GM10847 (cell line): Measurements from ENCODE around the gene RAB28.

Experiments used
- POLR2A ChIP-seq: IDR thresholded peaks from 2 replicates; pipeline ENCODE4 v1.6.1; 2011; ENCODE audit not compliant: insufficient read length; ENCODE audit errors: extremely low read depth

RAB28 gene

DNA sequence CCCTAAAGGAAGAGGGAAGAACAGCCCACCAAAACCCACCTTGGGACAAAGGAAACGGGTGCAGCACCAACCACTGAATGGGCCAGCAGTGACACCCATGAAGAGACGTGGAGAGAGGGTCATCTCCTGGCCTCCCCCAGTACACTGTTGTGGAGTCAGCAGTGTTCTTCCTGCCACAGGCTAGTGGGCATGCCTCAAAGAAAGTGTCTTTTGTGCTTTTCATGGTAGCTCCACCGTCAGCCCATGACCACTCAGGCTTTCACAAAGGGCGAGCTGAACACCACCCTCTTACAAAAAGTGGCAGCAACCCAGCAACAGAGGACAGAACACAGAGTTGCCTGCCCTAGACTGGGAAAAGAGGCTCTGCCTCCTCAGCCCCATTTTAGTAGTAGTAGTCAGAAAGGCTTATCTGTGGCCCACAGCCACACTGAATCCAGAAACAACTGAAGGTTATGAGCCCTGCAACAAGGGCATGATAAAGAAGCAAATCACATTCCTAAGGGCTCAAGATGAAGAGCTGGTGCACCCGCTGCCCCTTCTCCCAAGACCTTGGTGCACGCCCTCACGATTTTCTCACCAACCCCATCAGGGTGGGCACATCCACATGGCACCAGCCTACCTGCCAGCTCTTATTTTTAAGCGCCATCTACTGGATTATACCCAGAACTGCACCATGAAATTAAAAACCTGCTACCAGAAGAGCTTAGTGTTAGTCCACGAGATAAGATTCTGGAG is 53.1 kb downstream of the RAB28 start:
- no peak for TF ChIP-seq POLR2A

DNA sequence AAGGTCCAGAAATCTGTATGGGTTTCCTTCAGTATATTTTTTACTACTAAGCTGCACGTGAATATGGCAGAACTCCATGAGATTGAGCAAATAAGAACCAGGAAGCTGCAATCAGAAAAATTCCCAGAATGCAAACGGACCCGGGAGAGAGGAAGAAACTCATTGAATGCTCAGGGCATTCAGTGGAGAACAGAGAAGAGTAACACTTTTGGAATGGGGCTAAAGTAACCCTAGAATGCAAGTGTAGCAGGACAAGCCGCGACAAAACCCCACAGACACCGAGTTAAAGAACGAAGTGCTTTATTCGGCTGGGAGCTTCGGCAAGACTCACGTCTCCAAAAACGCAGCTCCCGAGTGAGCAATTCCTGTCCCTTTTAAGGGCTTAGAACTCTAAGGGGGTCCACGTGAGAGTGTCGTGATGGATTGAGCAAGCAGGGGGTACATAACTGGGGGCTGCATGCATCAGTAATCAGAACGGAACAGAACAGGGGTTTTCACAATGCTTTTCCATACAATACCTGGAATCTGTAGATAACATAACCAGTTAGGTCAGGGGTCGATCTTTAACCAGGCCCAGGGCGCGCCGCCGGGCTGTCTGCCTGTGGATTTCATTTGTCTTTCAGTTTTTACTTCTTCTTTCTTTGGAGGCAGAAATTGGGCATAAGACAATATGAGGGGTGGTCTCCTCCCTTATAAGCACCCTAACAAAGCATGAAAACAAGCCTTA is 56.4 kb downstream of the RAB28 start:
- TF ChIP-seq POLR2A: no peak

DNA sequence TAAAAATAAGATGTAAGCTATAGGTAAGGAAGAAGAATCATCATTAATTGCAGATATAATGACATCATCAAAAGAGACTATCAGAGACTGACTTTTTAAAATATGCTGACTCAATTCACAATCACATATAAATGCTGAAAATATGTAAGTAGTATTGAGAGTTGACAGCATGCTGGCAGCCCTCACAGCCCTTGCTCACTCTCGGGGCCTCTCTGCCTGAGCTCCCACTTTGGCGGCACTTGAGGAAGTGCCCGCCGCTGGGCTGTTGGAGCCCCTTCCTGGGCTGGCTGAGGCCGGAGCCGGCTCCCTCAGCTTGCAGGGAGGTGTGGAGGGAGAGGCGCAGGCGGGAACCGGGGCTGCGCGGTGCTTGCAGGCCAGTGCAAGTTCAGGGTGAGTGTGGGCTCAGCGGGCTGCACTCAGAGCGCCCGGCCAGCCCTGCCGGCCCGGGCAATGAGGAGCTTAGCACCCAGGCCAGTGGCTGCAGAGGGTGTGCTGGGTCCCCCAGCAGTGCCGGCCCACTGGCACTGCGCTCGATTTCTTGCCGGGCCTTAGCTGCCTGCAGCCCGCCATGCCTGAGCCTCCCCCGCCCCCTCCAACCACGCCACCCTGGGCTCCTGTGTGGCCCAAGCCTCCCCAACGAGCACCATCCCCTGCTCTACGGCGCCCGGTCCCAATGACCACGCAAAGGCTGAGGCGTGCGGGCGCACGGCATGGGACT is 68.9 kb downstream of the RAB28 start:
- TF ChIP-seq POLR2A: no peak

DNA sequence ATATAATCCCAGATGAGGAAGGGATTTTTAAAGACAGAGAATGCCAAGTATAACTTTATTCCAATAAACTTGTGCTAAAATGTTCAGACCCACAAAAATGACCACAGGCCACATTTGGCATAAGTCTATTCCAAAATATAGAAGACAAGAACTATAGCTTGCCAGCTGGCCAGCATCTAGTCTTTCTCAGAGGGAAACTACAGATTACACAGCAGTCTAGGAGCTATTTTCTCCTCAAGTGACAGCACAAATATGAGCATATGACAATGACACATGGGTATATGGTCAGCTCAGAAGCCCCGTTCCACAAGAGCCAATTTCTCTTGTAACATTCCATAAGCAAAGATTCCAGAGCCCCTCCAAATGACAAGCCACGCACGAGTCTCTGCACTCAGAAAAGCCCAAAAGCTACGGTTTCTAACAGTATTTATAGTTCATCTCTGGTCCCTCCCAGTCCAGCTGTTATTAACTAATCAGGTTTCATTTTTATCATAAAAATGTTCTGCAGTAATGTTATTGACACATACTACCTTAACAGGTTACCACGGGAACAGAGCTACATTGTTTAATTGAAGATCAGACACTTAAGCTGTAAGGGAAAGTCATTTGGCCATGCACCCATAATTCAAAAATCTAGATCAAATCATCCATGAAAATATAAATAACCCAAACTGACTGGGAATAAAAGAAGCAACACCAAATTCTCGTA is 70.3 kb downstream of the RAB28 start:
- no peak for TF ChIP-seq POLR2A

DNA sequence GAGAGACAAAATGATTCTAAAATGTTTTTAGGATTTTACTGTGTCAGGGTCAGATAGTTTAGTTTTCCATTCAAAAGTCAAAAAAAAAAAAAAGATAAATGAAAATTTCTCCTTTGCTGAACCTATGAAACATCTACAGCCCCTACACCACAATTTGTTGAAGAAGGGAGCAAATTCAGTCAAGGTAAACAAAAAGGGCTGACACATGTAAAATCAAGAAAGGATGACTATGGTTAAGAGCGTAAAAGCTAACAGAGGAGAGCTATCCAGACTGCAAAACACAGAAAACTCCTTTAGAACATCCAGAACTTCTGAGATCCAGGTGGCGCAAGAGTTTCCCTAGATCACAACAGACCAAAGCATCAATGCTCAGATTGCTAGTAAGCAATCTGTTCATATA is 72.2 kb downstream of the RAB28 start:
- no peak for TF ChIP-seq POLR2A

DNA sequence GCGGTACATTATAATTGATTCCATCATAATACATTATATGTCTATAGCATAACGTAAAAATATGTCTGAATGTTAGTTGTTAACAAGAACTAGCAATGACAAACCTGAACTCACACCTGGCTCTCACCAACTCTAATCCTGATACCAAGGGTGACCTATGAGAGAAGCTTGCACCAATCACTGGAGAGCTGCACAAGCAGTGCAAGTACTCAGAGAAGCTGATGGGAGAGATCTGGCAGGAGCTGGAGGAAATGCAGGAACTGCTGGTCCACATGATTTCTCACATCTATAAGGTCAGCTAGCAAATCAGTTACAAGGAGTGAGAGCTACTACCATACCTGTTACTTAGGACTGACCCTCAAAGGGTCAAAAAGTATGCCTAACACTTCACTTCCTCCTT is 74.8 kb downstream of the RAB28 start:
- no peak for TF ChIP-seq POLR2A

DNA sequence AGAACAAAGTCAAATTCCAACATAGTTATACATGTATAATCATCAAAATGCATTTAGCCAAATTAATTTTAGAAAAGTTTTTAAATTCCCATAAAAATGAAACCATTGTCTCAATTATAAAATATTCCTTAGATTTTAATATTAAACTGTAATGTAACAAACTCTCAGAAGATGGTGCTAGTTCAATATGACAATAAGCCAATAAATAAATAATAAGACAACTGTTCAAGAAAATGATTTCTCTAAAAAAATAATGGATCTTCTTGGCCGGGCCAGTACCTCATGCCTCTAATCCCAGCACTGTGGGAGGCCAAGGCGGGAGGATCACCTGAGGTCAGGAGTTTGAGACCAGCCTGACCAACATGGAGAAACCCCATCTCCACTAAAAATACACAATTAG is 80.3 kb downstream of the RAB28 start:
- TF ChIP-seq POLR2A: no peak

DNA sequence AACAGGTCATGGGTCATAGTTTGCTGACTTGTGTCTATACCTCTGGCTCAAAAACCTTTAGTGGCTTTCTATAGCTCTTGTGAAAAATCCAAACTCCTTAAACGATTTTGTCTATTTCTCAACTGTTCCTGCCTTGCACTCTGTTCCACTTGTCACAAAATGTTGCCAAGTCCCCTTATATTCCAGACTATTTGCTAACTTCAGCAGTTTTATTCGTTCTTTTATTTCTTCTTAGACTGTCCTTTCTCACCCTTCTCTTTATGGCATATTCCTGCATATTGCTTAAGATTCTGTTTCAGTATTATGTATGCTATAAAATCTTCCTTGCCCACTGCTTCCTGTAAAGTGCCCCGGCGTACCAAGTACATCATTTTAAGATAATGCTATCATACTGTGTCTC is 80.8 kb downstream of the RAB28 start:
- no peak for TF ChIP-seq POLR2A

DNA sequence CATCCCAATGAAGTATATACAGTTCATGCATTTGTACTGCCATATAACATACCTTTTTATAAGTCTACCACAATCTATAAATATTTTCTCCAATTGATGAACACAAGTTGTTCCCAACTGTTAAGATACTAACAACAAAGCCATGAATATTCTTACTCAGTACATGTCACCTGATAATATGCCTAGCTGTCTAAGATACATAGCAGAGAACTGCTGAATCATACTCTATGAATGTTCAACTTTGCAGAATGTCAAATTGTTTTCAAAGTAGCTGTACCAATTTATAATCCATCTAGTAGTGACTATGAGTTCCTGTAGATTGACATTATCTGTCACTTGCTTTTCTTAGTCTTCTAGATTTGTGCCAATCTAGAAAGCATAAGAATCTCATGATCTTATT is 84.9 kb downstream of the RAB28 start:
- TF ChIP-seq POLR2A: no peak

DNA sequence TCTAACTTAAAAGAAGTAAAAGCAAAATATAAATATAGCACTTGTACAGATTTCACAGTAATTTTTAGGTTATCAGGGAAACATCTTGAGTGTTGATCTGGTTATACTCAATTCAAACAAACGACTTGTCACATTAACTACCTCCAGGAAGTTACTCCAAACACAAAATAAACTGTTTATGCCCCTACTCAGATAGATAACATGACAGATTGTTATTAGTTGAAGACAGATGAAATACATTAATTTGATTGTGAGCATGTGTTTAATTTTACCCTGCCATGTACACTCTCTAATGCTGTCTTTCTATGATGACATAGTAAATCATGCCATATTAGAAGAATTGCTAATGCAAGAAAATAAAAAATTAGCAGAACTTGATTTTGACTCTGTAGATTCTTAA is 88.0 kb downstream of the RAB28 start:
- TF ChIP-seq POLR2A: no peak

DNA sequence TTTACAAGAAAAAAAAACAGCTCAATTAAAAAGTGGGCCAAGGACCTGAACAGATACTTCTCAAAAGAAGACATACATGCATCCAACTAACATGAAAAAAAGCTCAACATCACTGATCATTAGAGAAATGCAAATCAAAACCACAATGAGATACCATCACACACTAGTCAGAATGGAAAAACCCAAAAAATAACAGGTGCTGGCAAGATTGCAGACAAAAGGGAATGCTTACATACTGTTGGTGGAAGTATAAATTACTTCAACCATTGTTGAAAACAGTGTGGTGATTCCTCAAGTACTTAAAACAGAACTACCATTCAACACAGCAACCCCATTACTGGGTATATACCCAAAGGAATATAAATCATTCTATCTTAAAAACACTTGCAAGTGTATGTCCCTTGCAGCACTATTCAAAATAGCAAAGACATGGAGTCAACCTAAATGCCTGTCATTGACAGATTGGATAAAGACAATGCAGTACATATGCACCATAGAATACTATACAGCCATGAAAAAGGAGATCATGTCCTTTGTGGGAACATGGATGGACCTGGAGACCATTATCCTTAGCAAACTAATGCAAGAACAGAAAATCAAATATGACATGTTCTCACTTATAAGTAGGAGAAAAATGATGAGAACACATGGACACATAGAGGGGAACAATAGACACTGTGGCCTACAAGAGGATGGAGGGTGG is 97.6 kb downstream of the RAB28 start:
- no peak for TF ChIP-seq POLR2A

DNA sequence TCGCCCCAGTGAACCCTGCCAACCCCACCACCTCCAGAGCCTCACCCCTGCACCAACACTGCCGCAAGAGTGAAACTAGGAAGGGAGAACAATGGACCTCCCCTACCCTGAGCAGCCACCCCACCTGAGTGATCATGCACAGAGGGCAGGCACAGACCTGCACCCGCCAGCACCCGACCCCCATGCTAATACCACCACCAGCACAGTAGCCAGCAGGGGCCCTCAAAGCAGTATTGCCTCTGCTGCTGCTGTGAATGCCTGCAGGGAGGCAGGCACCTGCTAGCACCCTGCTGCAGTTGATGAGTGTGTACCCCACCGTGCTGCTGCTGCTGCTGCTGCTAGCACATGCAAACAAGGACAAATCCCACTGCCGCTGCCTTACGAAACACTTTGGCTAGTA is 100.1 kb downstream of the RAB28 start:
- no peak for TF ChIP-seq POLR2A

DNA sequence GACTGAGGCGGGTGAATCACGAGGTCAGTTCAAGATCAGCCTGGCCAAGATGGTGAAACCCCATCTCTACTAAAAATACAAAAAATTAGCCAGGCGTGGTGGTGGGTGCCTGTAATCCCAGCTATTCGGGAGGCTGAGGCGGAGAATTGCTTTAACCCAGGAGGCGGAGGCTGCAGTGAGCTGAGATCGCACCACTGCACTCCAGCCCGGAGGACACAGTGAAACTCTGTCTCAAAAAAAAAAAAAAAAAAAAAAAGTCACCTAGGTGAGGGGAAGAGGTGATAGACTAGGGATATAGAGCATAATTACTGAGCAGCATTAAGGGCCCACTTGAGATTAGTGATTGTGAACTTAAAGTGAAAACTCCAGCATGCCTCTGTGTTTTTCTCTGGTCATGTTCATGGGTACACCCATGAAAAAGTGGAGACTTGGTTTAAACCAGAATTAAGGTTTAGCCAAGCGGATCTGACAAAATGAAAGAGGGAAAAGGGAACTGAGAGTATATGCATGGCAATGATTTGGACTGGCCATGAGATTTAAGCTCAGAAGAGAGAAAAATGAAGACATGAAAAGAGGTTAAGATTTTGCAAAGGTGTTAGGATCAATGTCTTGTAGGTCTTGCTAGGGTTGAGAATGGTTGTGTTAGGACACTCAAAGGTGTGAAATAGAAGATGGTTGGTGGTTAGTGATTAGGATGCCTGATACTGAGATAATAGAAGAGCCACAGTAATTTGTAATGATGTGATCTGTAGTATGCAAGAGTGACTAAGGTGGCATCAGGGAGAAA is 105.0 kb downstream of the RAB28 start:
- TF ChIP-seq POLR2A: no peak

DNA sequence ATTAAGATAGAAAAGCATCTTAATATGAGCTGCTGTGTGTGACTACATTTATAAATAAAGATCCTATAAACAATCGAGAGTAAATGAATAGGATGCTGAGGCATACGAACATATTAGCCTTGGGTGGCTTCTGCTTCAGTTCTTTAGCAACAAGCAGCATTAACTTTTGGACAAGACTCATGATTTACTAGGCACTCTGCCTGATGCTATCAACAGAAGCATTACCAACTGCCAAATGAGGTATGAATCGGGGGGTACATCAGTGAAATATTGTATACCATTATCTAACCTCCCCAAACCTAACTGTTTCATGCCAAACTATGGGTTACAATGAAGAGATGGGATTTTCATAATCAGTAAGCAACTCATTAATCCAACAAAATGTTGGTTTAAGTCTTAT is 113.1 kb downstream of the RAB28 start:
- no peak for TF ChIP-seq POLR2A

DNA sequence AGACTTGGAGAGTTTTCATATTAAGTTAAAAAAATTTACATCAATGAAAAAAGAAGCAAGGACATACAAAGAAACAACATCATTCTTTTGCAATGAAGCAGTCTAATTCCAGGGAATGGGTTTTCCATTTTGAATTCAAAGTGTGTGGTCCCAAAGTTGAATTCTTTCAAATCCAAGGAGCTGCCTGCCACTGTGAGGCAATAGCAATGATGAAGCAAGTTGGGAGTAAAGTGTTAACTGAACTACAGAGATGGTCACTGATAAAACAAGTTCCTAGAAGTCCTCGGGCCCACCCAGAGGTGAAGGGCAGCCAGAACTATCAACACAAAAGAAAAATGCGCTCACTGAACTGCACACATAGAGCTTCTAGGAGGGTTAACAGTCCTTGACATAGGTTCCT is 115.9 kb downstream of the RAB28 start:
- no peak for TF ChIP-seq POLR2A

DNA sequence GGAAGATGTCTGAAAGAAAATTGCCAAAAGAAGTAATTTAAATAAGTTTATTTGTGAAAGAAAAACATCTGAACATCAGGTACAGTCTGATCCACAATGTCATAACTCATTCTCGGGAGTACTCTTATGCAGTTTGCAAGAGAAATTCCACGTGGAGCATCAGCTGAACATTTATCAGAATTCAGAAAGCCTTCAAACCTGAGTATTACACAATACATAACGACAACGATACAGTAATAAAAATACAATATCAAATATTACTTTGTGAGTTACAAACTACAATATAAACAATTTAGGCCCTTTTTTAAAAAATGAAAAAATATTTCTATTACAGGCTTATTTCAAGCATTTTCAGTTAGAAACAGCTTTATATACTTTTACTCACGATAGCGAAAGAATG is 116.4 kb downstream of the RAB28 start:
- no peak for TF ChIP-seq POLR2A
